ENCODE data around the gene ENPP3.

- TF ChIP-seq POLR2AphosphoS5 (IDR thresholded peaks at IDR 0.05; ENCODE audit: low read depth, low read length) (no peak), REST (IDR thresholded peaks at IDR 0.05; ENCODE audit: insufficient read depth in 1 of 2, low read depth in 2 of 2, low read length in 2 of 2) (no peak)
Observed at GRCh38 chr6:131678442-131678841, 41.3 kb downstream of the ENPP3 start.
